GM18505 (cell line): ENCODE measurements around the gene SMARCA5.
A peak's percentile ranks its signal among the peaks of the same experiment; 100 is the strongest.

Source experiments
- ATAC-seq: cut with Tn5 transposase; IDR thresholded peaks from one replicate; pipeline ENCODE4 v1.9.1; 2021; ENCODE audit not compliant: unreplicated experiment
- POLR2A ChIP-seq: IDR thresholded peaks from 4 replicates; pipeline ENCODE4 v1.6.1; 2011; ENCODE audit warnings: borderline replicate concordance; ENCODE audit not compliant: insufficient read depth, insufficient read length; ENCODE audit errors: extremely low read depth

Gene SMARCA5

GRCh38 chr4:143558823-143559756 is 45.6 kb downstream of the SMARCA5 start:
- TF ChIP-seq POLR2A = no peak
- ATAC-seq = peak; percentile 81

- ATAC-seq = no peak
- TF ChIP-seq POLR2A = no peak
Observed at GRCh38 chr4:143559757-143560147, 46.2 kb downstream of the SMARCA5 start.

GRCh38 chr4:143564472-143564871 is 51.0 kb downstream of the SMARCA5 start:
- ATAC-seq = no peak
- no peak for TF ChIP-seq POLR2A

- ATAC-seq = no peak
- no peak for TF ChIP-seq POLR2A
Observed at GRCh38 chr4:143575331-143575730, 61.8 kb downstream of the SMARCA5 start.

- TF ChIP-seq POLR2A = no peak
- ATAC-seq = no peak
Observed at GRCh38 chr4:143581331-143581946, 67.9 kb downstream of the SMARCA5 start.

GRCh38 chr4:143585548-143585947 is 72.0 kb downstream of the SMARCA5 start:
- no peak for ATAC-seq
- TF ChIP-seq POLR2A = no peak

- no peak for ATAC-seq
Observed at GRCh38 chr4:143586080-143586479, 72.6 kb downstream of the SMARCA5 start.

GRCh38 chr4:143587703-143588102 is 74.2 kb downstream of the SMARCA5 start:
- no peak for TF ChIP-seq POLR2A
- no peak for ATAC-seq

More at GRCh38 chr4:143586080-143586479, 72.6 kb downstream of the SMARCA5 start:
- TF ChIP-seq POLR2A = no peak

- ATAC-seq = no peak
- no peak for TF ChIP-seq POLR2A
Observed at GRCh38 chr4:143597276-143597675, 83.8 kb downstream of the SMARCA5 start.

GRCh38 chr4:143598816-143599215 is 85.3 kb downstream of the SMARCA5 start:
- no peak for TF ChIP-seq POLR2A
- no peak for ATAC-seq

- no peak for ATAC-seq
- TF ChIP-seq POLR2A = no peak
Observed at GRCh38 chr4:143599827-143600226, 86.3 kb downstream of the SMARCA5 start.

GRCh38 chr4:143606480-143606879 is 93.0 kb downstream of the SMARCA5 start:
- TF ChIP-seq POLR2A = no peak
- no peak for ATAC-seq
